ENCODE results near the gene TMEM259. TPM values are rescaled to one million over a fixed set of nuclear protein-coding genes. Genes with fewer than 3 reads are reported as not detected.

The TMEM259 gene
- total and polyA plus RNA-seq, 9 of the 15 experiments (the other 6 are each of a cell fraction or from before 2014, with no cell fraction given), result 0.52 to 231 (median 63.6) TPM

GRCh38 chr19:1017115-1017905 lies 3.6 kb downstream of the TMEM259 start (continued):
- TF ChIP-seq TAF9B (IDR thresholded peaks at IDR 0.05; ENCODE audit: partially characterized antibody), result no peak
- no peak for TF ChIP-seq NELFE (IDR thresholded peaks at IDR 0.05; ENCODE audit: insufficient read depth, insufficient read length)
- no peak for TF ChIP-seq E2F3 (CRISPR knock-in tag; IDR thresholded peaks at IDR 0.05)
- TF ChIP-seq DNMT1 (IDR thresholded peaks at IDR 0.05), result no peak
- no peak for TF ChIP-seq RBBP5 (IDR thresholded peaks at IDR 0.05; ENCODE audit: borderline replicate concordance, insufficient read depth, low read length, poor library complexity, severe bottlenecking)
- TF ChIP-seq ZNF830 (CRISPR knock-in tag; IDR thresholded peaks at IDR 0.05), result no peak
- TF ChIP-seq SMARCB1 (IDR thresholded peaks at IDR 0.05; ENCODE audit: insufficient read length, low read depth), result no peak
- TF ChIP-seq ZNF449 (CRISPR knock-in tag; IDR thresholded peaks at IDR 0.05), result no peak
- TF ChIP-seq ZBTB8A (IDR thresholded peaks at IDR 0.05; ENCODE audit: partially characterized antibody), result no peak
- TF ChIP-seq MEF2D (tag; conservative IDR thresholded peaks at IDR 0.05; ENCODE audit: low read depth), result no peak
- TF ChIP-seq U2AF1 (optimal IDR thresholded peaks at IDR 0.05; ENCODE audit: low read depth, low read length), result no peak
- no peak for TF ChIP-seq OTX1 (CRISPR knock-in tag; IDR thresholded peaks at IDR 0.05)
- TF ChIP-seq NFIX (CRISPR knock-in tag; IDR thresholded peaks at IDR 0.05; ENCODE audit: low read depth), result no peak
- TF ChIP-seq IRF1 (CRISPR knock-in tag; IDR thresholded peaks at IDR 0.05; ENCODE audit: borderline replicate concordance), result no peak
- peak; percentile 80 for TF ChIP-seq RBM22 (IDR thresholded peaks at IDR 0.05; ENCODE audit: low read depth, low read length, poor library complexity, severe bottlenecking)
- peak; percentile 24; the same call in 1 of the 2 replicates for TF ChIP-seq NCOR1 (IDR thresholded peaks at IDR 0.05)
- no peak for TF ChIP-seq PREB (CRISPR knock-in tag; IDR thresholded peaks at IDR 0.05)
- TF ChIP-seq CC2D1A (IDR thresholded peaks at IDR 0.05), result no peak
- TF ChIP-seq CHD1 (IDR thresholded peaks at IDR 0.05; ENCODE audit: low read length), result no peak
- TF ChIP-seq NR1H2 (CRISPR knock-in tag; IDR thresholded peaks at IDR 0.05), result no peak
- no peak for TF ChIP-seq ZNF740 (CRISPR knock-in tag; IDR thresholded peaks at IDR 0.05)
- TF ChIP-seq ZNF740 (tag; IDR thresholded peaks at IDR 0.05), result no peak
- no peak for TF ChIP-seq MEF2A (IDR thresholded peaks at IDR 0.05; ENCODE audit: control insufficient read depth, low read depth, low read length)
- TF ChIP-seq GTF2A2 (tag; IDR thresholded peaks at IDR 0.05), result no peak
